Activated CD8-positive, alpha-beta memory T cell treated with anti-CD3 and anti-CD28 coated beads, Interleukin-2, amount 50 U/mL, for 1 hour (primary cell): ENCODE results near the gene COL4A6.
"Not testable (repeated sequence)": the region's sequence is repeated elsewhere in the genome, so short reads cannot be mapped to it uniquely, and the experiment has no call there.

Experiments
- DNase-seq: peaks from one replicate; pipeline ENCODE4 v3.0.0-alpha.2; 2020; ENCODE audit errors: extremely low read depth

The COL4A6 gene

GRCh38 chrX:108438110-108438623, at the start of gene COL4A6:
COL4A6 (minus strand) TSS chrX:108438422; CDS start chrX:108438196, 226 bp downstream.
- DNase-seq = no peak

GRCh38 chrX:108485960-108486359, 47.7 kb upstream of the COL4A6 start:
- DNase-seq = no peak

GRCh38 chrX:108484251-108484650, 46.0 kb upstream of the COL4A6 start:
- DNase-seq = no peak

GRCh38 chrX:108481528-108481927, 43.3 kb upstream of the COL4A6 start:
- DNase-seq = not testable (repeated sequence)

GRCh38 chrX:108473979-108474378, 35.8 kb upstream of the COL4A6 start:
- no peak for DNase-seq

GRCh38 chrX:108468486-108468885, 30.3 kb upstream of the COL4A6 start:
- no peak for DNase-seq

GRCh38 chrX:108464604-108465003, 26.4 kb upstream of the COL4A6 start:
- no peak for DNase-seq

- DNase-seq = no peak
Measured at GRCh38 chrX:108456971-108457477, 18.8 kb upstream of the COL4A6 start.

- DNase-seq = no peak
Measured at GRCh38 chrX:108453841-108454240, 15.6 kb upstream of the COL4A6 start.

- DNase-seq = no peak
Measured at GRCh38 chrX:108447303-108447702, 9.1 kb upstream of the COL4A6 start.

GRCh38 chrX:108442901-108443464, 4.8 kb upstream of the COL4A6 start:
- DNase-seq = no peak

- DNase-seq = no peak
Measured at GRCh38 chrX:108439961-108440696, 1.9 kb upstream of the COL4A6 start.

GRCh38 chrX:108439426-108439942, 1.3 kb upstream of the COL4A6 start, which contains the start of gene COL4A5:
COL4A5 (plus strand) TSS chrX:108439838; CDS start chrX:108440126, 288 bp downstream.
- DNase-seq = no peak

GRCh38 chrX:108437349-108438109, 693 bp downstream of the COL4A6 start:
- no peak for DNase-seq

GRCh38 chrX:108435261-108435660, 3.0 kb downstream of the COL4A6 start:
- DNase-seq = no peak

- DNase-seq = no peak
Measured at GRCh38 chrX:108426262-108426661, 12.0 kb downstream of the COL4A6 start.

GRCh38 chrX:108420481-108420880, 17.7 kb downstream of the COL4A6 start:
- DNase-seq = no peak

GRCh38 chrX:108419401-108419800, 18.8 kb downstream of the COL4A6 start:
- DNase-seq = no peak

- no peak for DNase-seq
Measured at GRCh38 chrX:108417257-108417656, 21.0 kb downstream of the COL4A6 start.

- no peak for DNase-seq
Measured at GRCh38 chrX:108415891-108416290, 22.3 kb downstream of the COL4A6 start.

GRCh38 chrX:108415146-108415545, 23.1 kb downstream of the COL4A6 start:
- no peak for DNase-seq

GRCh38 chrX:108412783-108413182, 25.4 kb downstream of the COL4A6 start:
- no peak for DNase-seq
